Ecto neural progenitor cell (in vitro differentiated cells): ENCODE results near the gene NAB2.
"Not testable (repeated sequence)": the region's sequence is repeated elsewhere in the genome, so short reads cannot be mapped to it uniquely, and the experiment has no call there.

Experiments used
- DNase-seq: peaks from one replicate; pipeline ENCODE4 v3.0.0-alpha.2; 2018; ENCODE audit warnings: low spot score

The NAB2 gene

GRCh38 chr12:57110104-57111030, 21.5 kb downstream of the NAB2 start:
- DNase-seq = peak; percentile 93

DNA sequence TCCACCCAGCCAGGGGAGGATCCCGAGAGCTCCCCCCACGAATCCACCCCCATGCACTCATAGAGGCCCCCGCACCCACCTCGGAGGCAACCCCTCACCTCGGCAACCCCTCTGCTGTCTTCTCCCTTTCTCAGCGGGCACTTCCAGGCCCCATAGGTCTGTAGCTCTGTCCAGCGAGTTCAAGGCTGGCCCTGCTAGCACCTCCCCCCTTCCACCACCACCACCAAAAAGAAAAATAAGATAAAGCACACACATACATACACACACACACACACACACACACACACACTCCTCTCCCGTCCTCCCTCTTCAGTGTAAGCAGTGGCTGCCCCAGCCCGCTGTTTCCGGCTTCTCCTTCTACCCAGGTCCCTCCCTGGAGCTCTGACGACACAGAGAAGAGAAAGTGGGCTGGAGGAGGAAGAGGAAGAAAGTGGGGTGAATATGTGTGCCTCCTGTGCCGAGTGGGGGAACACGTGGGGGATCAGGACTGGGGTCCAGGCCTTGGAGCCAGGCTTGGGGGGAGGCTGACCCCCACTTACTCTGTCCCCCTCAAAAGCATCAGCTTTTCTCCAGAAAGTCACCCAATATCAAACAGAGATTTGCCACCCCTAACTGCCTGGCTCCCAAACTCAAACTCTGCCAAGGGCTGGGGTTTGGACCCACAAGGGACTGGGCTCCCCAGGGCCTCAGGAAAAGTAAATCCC, 22.3 kb downstream of the NAB2 start, which contains the start of gene STAT6:
Gene STAT6, minus strand, starts transcription at position 332 of the 704 bp plus-strand sequence. CDS start 3,084 bp downstream, outside the sequence.
- peak; percentile 73 for DNase-seq

DNA sequence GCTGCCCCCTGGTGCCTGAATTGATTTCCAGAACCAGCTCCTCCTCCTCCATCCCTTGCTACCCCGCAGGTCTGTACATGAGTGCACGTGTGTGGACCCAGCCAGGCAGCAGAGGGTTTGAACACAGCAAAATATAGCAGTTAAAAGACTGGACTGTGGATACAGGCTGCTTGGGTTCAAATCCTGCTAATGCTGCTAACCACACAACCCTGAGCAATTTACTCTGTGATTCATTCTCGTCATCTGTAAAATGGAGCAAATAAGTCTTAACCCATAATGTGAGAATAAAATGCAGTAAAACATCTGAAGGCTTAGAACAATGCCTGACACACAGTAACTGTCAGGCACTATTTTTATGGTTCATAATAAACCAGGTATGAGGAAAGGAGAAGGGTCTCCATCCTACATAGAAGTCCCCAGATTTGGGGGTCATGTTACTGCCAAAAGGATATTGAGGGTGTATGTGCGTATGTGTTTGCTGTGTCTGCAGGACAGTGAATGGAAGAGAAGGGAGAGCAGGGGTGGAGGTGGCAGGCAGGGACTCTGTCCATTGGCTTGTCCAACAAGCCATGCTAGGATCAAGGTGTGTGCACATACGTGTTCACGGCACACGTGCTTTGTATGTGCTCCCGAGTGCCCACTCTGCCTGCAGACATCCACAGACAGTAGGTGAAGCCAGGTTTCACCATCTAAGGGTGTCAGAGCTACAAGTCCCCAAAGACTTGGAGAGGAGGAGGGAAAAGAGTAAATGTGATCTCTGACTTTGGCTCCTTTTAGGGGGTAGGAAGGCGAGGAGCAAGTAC, 23.8 kb downstream of the NAB2 start:
- no peak for DNase-seq

- DNase-seq = no peak
Measured at GRCh38 chr12:57116580-57117281, 27.8 kb downstream of the NAB2 start.

- no peak for DNase-seq
Measured at GRCh38 chr12:57118711-57119271, 29.9 kb downstream of the NAB2 start.

DNA sequence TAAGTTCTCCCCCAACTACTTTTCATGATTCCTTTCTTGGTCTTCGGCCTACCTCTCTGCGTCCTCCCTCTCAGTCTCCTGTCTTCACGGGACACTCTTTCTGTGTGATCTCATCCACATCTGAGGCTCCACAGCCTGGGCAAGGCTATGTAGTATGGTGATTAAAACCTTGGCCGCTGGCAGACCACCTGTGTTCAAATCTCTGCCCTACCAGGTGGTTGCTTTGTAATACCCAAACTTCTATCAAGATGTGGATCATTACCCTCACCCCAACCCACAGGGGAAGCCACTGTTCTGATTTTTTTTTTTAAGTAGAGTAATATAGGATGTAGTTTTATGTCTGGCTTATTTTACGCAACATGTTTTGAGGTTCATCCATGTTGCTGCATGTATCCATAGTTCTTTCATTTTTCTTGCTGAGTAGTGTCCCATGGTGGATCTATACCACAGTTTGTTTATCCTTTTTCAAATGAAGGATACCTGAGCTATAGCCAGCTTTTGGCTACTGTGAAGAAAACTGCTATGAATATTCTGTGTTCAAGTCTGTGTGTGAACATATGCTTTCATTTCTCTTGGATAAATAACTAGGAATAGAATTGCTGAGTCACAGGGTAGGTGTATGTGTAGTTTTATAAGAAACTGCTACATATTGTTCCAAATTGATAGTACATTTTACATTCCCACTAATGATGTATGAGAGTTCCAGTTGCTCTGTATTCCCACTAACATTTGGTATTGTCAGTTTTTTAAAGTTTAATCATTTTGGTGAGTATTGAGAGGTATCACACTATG, 30.6 kb downstream of the NAB2 start:
- no peak for DNase-seq

GRCh38 chr12:57120718-57121117, 31.8 kb downstream of the NAB2 start:
- not testable (repeated sequence) for DNase-seq

- no peak for DNase-seq
Measured at GRCh38 chr12:57123813-57124212, 34.9 kb downstream of the NAB2 start.

GRCh38 chr12:57124261-57124877, 35.5 kb downstream of the NAB2 start:
- peak; percentile 83 for DNase-seq

DNA sequence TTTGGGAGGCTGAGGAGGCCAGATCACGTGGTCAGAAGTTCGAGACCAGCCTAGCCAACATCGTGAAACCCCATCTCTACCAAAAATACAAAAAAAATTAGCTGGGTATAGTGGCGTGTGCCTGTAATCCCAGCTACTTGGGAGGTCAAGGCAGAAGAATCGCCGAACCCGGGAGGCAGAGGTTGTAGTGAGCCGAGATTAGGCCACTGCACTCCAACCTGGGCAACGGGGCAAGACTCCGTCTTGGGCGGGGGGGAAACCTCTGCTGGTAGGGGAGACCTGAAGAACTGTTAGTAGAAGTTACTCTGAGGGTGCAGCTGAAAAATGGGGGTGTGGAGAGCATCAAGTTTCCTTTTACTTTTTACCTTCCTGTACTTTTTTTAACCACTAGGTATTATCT, 37.1 kb downstream of the NAB2 start:
- no peak for DNase-seq

GRCh38 chr12:57126561-57126960, 37.6 kb downstream of the NAB2 start:
- DNase-seq = no peak

GRCh38 chr12:57127101-57127725, 38.3 kb downstream of the NAB2 start:
- peak; percentile 87 for DNase-seq

DNA sequence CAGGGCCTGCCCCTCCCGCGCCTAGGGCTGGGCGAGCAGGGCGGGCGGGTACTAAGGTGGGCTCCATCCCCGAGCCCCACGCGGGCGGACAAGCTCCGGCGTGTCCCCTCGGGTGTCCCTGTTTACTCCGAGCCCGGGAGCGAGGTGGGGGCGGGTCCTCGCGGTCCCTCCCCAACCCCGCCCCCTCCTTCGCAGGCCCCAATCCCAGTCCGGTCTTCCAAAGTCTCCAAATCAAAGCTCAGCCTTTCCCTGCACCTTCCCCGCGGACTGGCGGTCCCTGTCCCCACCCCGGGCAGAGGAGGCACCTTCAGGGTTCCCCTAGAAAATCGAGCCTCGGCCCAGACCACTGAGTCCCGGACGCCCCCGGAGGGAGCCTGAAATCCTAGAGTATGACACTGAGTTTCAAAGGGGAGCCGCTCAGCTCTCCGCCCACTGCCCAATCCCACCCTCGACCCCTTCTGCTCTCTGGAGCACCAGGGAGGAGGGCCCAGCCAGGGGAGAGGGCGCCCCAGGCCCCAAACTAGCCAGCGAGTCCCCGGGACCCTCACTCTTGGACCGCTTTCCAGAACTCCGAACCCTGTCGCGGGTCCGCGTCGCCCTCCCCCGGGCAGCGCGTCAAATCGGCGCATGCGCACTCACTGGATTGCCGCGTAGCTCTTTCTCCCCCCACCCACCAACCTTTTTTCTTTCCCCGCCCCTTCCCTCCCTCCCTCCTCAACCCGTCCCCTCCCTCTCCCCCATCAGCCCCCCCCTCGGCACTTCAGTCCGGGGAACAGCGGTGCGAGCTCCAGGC, 39.0 kb downstream of the NAB2 start, which contains the start of gene LRP1:
Gene LRP1, plus strand, starts transcription at position 758 of the 793 bp plus-strand sequence. CDS start 482 bp downstream, outside the sequence.
- DNase-seq = peak; percentile 93

- DNase-seq = peak; percentile 78
Measured at GRCh38 chr12:57128519-57129247, 39.8 kb downstream of the NAB2 start.

GRCh38 chr12:57129321-57129842, 40.5 kb downstream of the NAB2 start:
- DNase-seq = peak; percentile 67

- no peak for DNase-seq
Measured at GRCh38 chr12:57129889-57130288, 41.0 kb downstream of the NAB2 start.

- DNase-seq = no peak
Measured at GRCh38 chr12:57130941-57131340, 42.0 kb downstream of the NAB2 start.
